ENCODE results near the gene PGBD5. TPM values are rescaled to one million over a fixed set of nuclear protein-coding genes. Genes with fewer than 3 reads are reported as not detected.

PGBD5 gene
- total RNA-seq, 1 donor from 2014 or later = 0.12 TPM

DNA sequence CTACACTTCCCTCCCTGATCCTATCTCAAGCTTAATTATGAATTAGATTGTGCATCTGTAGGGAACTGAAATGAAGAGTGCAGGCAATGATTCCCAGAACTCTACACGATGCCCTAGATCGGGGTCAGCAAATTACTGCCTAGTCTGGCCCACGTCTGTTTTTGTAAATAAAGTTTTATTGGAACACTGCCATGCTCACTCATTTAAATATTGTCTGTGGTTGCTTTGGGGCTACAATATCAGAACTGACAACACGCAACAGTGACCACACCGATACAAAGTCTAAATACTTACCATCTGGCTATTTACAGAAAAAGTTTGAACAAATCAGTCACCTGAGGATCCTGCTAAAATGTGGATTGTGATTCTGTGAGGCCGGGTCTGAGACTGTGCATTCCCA lies 74.1 kb downstream of the PGBD5 start:
- intact Hi-C loops (cut with micrococcal nuclease) = no loop called here

DNA sequence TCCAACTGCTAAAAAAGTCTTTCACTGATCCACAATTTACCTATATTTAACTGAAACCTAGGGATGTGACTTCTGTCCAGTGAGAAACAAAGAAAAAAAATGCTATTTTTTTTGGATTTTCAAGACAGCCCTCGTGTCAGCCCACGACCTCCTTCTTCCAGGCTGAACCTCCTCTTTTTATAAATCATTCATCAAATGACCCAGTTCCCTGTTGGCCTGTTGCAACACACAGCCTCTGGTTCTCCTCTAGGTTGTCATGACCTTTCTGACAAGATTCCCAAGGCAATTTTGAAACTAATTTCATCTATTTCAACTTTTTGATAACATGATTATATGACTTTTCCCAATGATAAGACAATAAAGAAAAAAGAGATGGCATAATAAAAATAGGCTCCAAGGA lies 74.6 kb downstream of the PGBD5 start:
- intact Hi-C loops (cut with micrococcal nuclease) = no loop called here

DNA sequence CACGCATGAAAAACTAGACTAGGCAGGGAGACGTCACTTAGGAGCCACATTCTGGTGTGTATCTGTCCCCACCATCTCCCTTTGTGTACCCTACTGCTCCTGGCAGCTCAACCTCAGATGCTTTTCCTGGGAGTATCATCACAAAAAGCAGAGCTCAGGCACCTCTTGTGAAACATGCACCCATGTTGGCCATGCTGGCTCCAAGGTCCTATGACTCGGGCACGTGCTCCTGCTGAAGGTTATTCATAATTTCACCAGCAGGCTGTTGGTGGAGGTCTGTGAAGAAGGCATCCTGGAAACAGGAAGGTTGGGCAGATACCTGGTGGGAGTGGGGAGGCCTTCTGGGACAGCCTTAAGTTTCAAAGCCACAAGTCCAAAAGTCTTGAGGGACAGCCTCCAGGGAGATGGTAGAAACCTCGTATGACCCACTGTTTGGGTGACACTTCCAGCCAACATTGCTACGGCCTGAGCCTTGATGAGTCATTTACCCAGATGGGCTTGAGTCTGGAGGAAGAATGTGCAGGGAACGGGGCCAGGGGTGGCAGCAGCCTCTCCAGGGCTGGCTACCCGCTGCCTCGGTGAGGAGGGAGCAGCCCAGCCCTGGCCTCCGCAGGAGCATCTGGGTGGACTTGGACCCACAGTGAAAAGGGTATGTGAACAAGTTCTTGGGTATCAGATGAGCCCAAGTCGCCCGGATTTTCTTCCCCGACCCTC lies 75.8 kb downstream of the PGBD5 start:
- intact Hi-C loops (cut with micrococcal nuclease) = no loop called here

DNA sequence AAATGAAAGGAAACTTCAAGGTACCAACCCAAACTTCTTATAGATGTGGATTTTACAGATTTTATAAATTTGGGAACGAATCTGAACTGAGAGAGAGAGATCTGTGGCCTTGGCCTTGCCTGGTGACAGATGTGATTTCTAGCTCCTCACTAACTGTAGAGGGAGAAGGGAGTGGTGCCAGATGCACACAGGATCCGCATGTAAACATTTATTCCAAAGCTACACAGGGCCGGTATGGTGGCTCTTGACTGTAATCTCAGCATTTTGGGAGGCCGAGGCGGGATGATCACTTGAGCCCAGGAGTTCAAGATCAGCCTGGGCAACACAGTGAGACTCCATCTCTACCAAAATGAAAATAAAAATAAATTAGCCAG lies 77.1 kb downstream of the PGBD5 start:
- intact Hi-C loops (cut with micrococcal nuclease) = no loop called here

DNA sequence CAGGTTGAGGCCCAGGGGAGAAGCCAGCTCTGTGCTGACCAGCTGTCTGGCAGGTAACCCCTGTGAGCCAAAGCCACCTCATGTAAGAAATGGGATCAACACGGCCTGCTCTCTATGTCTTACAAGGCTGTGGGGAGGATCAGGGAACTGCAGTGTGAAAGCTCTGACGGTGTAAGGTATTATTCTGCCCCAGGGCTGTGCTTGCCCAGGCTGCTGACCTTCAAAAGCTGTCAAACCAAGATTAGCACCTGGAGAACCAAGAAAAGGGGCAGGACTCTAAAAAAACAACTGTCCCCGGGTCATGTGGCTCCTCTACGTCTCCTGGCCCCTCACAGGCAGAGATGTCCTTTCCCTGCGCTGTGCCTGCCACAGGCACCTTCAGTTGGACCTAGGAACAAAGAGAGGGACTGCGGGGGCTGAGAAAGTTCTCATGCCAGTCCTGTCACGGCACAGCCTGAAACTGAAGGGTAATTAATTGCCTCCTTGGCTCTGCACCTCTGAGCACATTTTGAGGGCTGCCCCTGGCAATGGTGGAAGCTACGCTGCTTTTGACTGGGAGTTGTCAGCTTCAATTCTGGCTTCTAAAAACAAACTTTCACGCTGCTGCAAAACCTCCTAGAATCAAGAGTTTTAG lies 77.6 kb downstream of the PGBD5 start:
- intact Hi-C loops (cut with micrococcal nuclease) = no loop called here

DNA sequence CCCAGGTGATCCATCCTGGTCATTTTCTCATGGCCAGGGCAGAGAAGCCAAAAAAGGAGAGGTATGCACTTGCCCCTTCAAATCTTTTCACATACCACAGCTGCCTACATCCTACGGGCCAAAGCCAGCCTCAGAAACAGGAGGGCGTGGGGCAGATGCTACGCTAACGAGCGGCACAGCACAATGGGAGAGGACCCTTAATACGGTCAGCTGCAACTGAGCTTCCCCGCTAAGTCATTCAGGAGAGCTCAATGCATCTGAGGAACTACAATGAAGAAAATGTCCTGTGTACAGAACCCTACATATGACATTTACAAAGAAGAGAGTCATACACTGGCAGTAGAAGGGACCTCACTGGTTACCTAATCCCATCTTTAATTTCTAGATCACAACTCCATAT lies 78.2 kb downstream of the PGBD5 start:
- intact Hi-C loops (cut with micrococcal nuclease) = no loop called here

DNA sequence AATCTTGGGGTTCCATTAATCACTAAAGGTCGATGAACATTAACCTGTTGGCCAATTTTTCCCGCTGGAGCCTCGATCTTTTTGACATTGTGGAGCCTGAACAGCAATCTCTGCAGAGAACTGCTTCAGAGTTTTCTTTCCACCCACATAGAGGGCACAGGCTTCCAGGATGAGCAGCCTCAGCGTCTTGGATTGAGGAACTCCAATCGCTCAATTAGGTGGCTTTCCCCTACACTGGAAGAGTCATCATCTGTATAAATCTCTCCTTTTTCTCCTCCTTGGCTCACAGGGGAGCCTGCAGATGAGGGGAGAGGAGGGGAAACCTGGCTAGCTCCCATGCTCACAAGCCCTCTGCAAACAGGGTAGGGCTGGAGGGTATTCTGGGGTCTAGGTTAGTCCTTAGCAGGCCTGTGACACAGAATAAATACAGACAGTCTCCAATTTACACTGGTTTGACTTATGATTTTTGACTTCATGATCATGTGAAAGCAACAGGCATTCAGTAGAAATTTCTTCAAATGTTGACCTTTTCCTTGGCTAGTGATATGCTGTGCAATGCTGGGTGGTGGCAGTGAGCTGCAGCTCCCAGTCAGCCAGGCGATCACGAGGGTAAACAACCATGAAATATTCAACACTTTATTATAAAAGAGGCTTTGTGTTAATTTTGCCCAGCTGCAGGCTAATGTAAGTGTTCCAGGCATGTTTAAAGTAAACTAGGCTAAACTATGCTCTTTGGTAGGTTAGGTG lies 80.8 kb downstream of the PGBD5 start:
- intact Hi-C loops (cut with micrococcal nuclease) = no loop called here

DNA sequence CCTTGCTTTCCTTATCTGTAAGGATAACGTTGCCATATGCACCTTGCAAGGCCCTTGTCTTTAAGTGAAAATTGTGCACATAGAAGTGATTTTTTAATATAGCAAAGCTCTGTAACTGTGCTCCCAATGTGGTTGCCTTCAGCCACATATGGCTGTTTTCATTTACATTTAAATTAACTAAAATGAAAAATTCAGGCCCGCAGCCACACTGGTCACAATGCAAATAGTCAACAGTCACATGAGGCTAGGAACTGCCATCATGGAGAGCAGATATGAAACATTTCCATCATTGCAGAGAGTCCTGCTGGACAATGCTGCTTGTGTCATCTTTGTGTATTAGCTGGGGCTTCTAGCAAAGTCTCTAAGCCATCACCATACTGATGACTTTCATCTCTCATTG lies 83.4 kb downstream of the PGBD5 start:
- intact Hi-C loops (cut with micrococcal nuclease) = no loop called here

DNA sequence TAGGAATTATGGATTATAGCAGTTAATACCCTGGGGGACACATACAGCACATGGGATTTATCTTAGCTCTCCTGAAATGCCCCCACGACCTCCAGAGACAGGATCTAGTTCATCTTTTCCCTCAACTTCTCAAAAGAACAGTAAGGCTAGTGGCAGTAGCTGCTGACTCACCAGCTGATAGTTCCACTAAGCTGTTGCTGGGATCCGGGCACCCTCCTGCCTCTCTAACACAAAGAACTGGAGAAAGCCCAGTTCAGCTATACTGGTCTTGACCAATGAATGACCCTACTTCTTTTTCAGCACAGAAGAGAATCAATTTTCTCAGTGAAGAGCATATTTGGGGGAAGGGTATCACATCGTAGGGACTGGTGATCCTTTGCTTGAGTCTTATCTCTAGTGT lies 84.1 kb downstream of the PGBD5 start:
- intact Hi-C loops (cut with micrococcal nuclease) = no loop called here

DNA sequence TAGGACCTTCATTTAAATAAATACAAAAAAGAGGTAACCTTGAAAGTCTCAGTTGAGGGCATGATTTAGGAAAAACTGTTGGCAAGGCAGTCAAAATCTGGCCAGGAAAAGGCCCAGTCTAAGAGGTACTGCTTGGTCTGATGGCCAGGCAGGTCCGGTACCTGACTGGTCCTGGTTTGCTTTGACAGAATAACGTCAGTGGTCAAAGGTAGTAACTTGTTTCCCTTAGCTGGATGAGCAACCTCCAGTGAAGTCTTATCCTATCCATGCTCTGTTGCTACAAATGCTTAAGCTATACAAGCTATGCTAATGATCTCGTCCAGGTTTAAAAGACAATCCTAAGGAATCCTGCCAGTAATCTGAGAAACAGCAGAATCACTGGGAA lies 85.0 kb downstream of the PGBD5 start:
- intact Hi-C loops (cut with micrococcal nuclease) = no loop called here

DNA sequence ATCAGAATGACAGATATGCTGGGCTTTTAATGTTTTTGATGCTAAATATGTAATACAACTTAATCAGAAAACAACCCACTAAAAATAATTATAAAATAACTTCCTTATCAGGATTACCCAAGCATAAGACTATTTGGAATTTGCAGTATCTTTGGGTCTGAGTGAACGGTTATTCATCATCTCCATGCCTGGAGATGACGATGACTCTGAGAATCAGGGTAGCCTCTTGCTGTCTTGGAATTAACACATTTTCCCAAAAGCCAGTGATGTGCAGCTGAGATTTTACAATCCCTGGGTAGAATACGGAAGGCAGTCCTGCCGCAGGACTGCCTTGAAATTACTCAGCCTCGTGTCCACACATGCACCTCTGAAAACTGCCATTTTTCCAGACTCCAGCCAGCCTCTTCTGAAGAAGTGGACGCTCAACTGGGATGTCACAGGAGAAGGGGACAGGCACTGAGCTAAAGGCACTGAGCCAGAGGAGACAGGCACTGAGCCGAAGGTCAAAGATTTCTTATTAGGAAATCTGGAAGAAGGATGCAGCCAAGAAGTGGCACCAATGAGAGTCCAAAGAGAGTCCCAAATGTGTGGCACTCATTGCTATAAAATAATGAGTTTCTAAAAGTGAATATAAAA lies 85.5 kb downstream of the PGBD5 start:
- intact Hi-C loops (cut with micrococcal nuclease) = no loop called here

DNA sequence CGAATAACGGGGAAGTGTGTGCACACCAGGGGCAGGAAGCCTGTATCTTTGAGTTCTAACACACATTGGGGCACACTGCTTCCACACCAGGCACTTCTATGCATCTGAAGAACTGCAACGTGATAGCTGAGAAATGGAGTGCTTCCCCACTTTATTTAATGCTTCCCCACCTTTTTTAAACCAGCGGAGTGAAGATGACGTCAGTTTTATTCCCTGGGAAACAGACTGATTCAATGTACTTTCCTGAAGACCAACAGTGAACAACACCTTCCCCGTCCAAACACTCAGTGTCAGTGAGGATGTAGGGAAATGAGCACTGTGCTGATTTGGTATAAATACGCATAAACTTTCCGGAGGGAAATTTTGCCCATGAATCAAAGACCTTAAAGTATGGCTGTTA lies 87.1 kb downstream of the PGBD5 start:
- intact Hi-C loops (cut with micrococcal nuclease) = no loop called here

DNA sequence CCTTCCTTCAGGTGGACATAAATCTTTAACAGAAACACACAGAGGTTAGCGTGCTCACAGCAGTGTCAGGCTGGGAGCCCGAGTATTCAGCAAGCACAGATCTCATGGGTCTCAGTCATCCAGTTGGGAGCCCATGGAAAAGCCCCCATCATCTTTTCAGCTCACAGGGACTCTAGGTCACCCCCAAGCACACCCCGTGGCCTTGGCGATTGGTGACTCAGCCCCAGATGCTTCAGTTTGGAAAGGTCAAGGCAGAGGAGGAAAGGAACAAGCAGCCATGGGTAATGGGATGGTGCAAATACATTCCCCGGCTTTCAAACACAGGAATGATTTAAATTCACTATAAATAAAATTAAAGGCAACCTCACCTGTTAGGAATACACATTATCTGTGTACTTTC lies 88.9 kb downstream of the PGBD5 start:
- intact Hi-C loops (cut with micrococcal nuclease) = no loop called here

DNA sequence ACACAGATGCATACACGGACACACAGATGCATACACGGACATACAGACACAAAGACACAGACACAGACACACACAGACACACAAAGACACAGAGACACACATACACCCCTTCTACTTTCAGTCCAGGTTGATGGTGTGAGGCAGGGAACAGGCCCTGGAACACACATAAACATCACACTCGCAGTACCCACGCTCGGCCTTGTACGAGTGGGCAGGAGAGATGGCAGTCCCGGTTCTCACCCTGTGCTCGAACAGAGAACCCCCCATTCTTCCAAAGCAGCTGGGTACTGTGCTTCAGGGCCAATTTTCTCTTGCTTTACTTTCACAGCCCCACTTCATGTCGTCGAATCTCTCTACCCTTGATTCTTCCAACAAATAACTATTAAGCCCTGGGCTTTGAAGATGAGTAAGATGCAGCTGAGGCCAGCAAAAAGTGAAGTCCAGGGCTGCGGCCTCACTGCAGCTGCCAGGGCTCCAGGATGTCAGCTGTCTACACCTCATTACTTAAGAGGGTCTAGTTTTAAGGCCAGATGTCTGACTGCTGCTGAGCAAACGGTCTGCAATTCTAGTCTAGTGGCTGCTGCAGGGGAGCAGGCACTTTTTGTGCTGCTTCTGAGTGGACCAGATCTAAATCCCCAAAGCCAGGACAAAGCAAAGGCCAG lies 90.1 kb downstream of the PGBD5 start:
- intact Hi-C loops (cut with micrococcal nuclease) = no loop called here

DNA sequence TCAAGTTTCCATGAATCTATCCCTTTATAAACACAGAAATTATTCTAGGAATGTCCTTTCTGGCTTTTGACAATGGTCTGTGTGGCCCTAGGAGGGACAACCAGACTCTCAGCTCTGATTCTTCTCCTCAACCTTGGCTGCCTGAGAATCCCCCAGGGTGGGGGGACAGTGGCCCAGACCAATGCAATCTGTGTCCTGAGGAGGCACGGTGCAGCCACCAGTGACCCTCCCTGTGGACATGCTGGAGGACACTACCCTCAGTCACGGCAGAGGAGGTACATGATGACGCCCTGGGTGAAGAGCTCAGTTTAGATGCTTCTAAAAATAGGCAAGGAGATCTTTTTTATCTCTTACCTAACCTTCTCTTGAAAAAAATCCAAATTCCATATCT lies 91.7 kb downstream of the PGBD5 start:
- intact Hi-C loops (cut with micrococcal nuclease) = no loop called here

DNA sequence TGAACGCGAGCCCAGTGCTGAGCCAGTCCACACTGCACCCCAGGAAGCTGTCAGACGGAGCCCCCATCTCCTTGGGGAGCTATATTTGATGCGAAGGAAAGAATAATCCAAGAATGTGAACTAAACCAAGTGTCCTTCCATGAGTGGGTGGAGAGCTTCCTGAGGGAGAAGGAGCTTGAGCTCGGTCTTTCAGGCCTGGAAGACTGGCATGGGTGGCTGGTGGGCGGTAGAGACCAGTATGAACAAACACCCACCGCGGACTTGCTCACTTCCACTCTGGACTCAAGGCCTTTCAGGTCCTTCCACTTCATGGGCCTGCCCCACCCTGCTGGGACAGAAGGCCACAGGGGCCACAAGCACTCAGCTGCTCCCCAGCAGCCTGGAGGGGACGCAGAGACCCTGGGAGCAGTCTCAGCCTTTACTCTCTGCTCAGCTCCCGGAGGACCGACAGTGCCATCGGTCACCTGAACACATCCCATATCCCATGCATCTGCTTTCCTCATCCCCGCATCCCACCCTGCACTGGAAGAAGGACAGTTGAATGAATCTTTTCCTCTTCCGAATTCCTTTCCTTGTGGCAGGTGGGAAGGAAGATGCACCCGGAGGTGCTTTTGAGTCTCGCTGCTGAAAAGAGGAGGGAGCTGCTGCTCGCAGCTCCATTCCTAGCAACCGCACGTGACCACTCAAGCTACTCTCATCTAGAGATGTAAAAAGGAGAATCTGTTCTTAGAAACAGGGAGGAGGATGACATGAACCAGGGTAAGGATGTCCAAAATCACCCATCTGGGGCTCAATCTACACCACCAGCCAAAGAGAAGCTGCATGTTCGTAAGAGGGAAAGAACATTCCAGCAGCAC lies 92.3 kb downstream of the PGBD5 start:
- intact Hi-C loops (cut with micrococcal nuclease) = no loop called here

DNA sequence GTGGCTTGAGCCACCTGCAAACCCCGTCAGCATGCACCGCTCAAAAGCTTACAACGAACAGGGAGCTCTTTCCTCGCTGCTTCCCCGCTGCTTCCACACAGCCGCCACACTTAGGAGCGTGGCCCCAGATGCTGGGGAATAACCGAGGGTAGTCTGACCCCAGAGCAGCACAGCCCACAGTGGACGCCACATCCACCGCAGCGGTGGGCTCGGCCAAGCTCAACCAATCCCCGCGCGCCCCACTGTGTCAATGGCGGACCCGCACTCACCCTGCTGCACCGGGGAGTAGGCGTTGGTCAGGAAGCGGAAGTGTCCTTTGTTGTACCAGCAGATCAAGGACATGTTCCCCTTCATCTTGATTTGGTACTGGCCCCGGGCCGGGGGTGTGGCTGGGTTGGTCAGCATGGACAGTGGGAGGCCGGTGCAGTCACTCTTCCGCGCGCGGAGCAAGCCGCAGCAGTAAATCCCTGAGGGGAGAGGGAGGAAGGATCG lies 93.5 kb downstream of the PGBD5 start:
- intact Hi-C loops (cut with micrococcal nuclease) = no loop called here

DNA sequence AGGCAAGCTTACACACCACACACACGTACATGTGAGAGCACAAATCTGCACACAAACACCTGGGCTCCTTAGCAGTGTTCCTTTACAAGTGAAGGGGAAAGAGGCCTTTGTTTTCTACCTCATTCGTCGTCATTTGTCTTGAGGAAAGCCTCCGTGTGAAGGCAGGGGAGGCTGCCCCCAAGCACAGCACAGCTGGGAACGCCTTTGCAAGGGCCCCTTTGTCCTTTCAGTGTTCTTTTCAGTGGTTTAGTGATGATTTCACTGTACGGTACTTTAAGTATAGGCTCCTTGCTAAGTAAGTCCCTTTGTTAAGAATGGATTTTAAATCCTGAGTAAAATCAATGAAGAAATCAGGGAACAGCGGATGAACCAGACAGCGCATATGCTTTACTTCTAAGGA lies 94.1 kb downstream of the PGBD5 start:
- intact Hi-C loops (cut with micrococcal nuclease) = no loop called here

DNA sequence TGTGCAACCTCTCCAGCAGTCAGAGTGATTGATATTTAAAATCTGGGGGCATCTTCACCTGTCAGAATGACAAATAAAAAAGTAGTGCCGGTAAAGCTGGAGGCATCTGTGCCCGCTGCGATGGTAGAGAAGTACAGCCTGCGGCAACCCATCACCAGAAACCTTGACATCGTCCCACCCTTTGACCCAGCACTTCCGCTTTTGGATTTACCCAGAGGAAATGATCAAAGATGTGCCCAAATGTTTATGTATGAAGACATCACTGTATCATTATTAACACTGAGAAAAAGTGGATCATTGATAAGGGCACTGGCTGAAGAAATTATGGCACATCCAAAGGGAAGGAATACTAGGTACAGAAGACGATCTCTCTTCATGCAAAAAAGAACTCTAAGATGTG lies 96.0 kb downstream of the PGBD5 start:
- intact Hi-C loops (cut with micrococcal nuclease) = no loop called here

DNA sequence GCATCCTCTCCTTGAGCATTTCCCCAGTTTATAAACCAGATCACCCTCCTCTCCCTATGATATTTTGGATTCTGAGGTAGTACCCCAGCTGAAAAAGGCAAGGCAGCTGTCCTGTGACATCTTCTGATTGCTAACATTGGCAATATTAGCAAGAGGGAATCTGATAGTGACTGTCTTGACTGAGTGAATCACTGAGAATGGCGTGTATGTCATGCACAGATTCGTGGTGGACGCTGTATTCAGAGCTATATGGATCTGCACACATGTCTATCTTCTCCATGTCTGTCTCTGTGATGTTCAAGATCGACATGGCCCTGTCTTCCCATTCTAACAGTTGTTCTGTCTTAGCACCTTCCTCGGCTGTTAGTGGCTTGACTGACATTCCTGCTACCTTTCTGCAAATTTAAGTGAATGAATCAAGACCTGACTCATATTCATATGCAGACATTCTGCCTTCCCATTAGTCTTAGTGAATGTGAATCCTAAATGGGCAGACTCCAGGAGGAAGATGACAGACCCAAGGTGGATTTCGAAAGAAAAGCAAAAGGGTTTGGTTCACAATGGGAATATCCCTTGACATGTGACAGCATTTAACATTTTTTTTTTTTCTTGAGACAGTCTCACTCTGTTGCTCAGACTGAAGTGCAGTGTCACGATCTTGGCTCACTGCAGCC lies 97.7 kb downstream of the PGBD5 start:
- intact Hi-C loops (cut with micrococcal nuclease) = no loop called here

All from T-helper 1 cell treated with Interleukin-12 subunit alpha and Interleukin-12 subunit beta and Interleukin-4 antibody, amounts not matched to agents 30 ng/mL and 1 ng/mL, for 36 hours (primary cell).